Gastrocnemius medialis (tissue), 4 donors: ENCODE results near the gene HHLA2. TPM values are rescaled to one million over a fixed set of nuclear protein-coding genes. Genes with fewer than 3 reads are reported as not detected.

Experiments
- ATAC-seq, 2 donors: fragments of 150-250 bp; one replicate each; pipeline ENCODE4 v1.9.1; 2016
- DNase-seq, 2 donors: peaks; one replicate each; pipeline ENCODE4 v3.0.0-alpha.2; 2019
- H3K27ac ChIP-seq, 4 donors: fragments of 200-600 bp; sonication (generic); 1 replicate in 1 of 4; 2 replicates in 3 of 4; pipeline ENCODE4 v1.5.1; 2016 to 2018; ENCODE audit warnings: mild to moderate bottlenecking in 2 of 4, moderate library complexity in 1 of 4
- H3K27me3 ChIP-seq, 3 donors: fragments of 200-600 bp; sonication (generic) in 2 of 3; 1 replicate in 1 of 3; 2 replicates in 2 of 3; pipeline versions ENCODE4 v1.5.1 to v1.6.0; 2016 to 2019; ENCODE audit warnings: mild to moderate bottlenecking in 1 of 3, moderate library complexity in 1 of 3
- H3K36me3 ChIP-seq, 2 donors: fragments of 200-600 bp; sonication (generic) in 1 of 2; one replicate each; pipeline ENCODE4 v1.5.1; 2017 to 2018
- H3K4me1 ChIP-seq, 2 donors: fragments of 200-600 bp; sonication (generic) in 1 of 2; one replicate each; pipeline ENCODE4 v1.5.1; 2016 to 2017; ENCODE audit warnings: mild to moderate bottlenecking in 2 of 2
- H3K4me3 ChIP-seq, 4 donors: fragments of 200-600 bp; sonication (generic) in 3 of 4; 1 replicate in 1 of 4; 2 replicates in 3 of 4; pipeline ENCODE4 v1.5.1; 2016 to 2019; ENCODE audit warnings: mild to moderate bottlenecking in 2 of 4
- H3K9me3 ChIP-seq, 3 donors: fragments of 200-600 bp; sonication (generic) in 2 of 3; 1 replicate in 1 of 3; 2 replicates in 2 of 3; pipeline ENCODE4 v1.5.1; 2016 to 2019
- POLR2A ChIP-seq, 2 donors: fragments of 450-650 bp; IDR thresholded peaks; one replicate each; pipeline ENCODE4 v1.6.1; 2017; ENCODE audit warnings: antibody characterized with exemption in 2 of 2, mild to moderate bottlenecking in 2 of 2, moderate library complexity in 2 of 2
- in situ Hi-C, 4 donors: fragments of 200-750 bp; cut with MboI; loops; one replicate each; pipeline versions ENCODE4 v1.15.0 to v1.8.0; 2017; ENCODE audit warnings: low sequenced_read_pairs in 4 of 4
- intact Hi-C: fragments of 100-400 bp; cut with DNase I; formaldehyde crosslinking; loops from one replicate; pipeline ENCODE4 v1.15.1; 2023; ENCODE audit warnings: low total_unique reads
- total RNA-seq, 4 donors: library from RNA; depleted of rRNA; stranded (reverse); fragments of >200 nt; gene quantifications; one replicate each; pipeline versions ENCODE4 v1.1.0 to v1.2.3, GENCODE V29; 2016
- TF ChIP-seq, protein P1 (sequence below), 5 experiments: fragments of 450-650 bp in 3 of 5; fragments of 200-600 bp in 2 of 5; sonication (generic) in 2 of 5; IDR thresholded peaks in 4 of 5; conservative IDR thresholded peaks in 1 of 5; 1 replicate in 4 of 5; 2 replicates in 1 of 5; pipeline ENCODE4 v1.5.1; 2016 to 2019; ENCODE audit warnings: antibody characterized with exemption in 5 of 5, mild to moderate bottlenecking in 3 of 5, moderate library complexity in 3 of 5

HHLA2 gene
- total RNA-seq, 4 donors from 2014 or later: 0.49 TPM; not detected in 3

DNA sequence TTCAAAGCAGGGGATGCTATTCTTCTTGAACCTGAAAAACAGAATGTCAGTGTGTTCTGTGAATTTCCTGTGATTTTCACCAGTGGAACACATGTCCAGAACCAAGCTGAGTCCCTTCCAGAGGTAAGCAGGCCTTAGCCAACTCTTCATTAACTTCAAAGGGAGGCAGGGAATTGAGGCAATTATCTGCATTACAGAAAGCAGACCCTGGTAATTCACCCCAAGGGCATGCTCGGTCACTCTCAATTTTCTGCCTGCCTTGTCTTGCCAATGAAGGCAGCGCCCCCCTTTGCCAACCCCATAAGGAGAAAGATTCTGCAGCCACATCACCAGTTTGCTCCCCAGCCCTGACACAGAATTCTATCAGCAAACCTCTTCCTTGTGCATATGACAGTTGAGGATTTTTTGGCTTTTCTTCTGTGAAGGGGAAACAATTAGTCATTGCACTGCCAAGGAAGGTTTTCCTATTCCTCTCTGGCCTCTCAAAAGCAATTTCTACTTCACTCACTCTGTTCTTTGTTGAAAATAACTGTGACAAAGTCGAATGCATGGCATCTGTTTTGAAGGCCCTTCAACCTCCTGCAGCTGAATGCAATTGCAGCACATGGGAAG is 85.3 kb downstream of the HHLA2 start:
- no peak for DNase-seq
- intact Hi-C loops: no loop called here

DNA sequence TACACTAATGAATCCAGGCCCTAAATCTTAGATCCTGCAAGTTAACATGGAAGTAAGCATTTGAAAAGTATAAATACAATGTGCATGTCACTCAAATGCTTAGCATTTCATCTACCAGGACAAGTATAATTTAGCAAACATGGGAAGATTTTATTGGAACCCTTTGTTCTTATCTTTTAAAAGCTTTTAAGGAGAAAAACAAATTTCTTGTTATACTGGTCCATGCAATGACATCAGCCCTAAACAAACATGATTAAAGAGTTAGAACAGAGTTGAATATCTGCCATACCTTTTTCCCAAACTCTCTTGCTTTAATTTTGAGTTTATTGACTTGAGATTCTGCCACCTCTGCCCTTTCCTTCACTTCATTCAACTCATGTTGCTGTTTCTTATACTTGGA is 87.0 kb downstream of the HHLA2 start:
- intact Hi-C loops: no loop called here
- ATAC-seq: no peak
- no peaks in the 10 kb centered on the region for H3K4me1 ChIP-seq
- no peak for DNase-seq
- H3K9me3 ChIP-seq: no peaks in the 10 kb centered on the region
- no peak overlapping the region for H3K4me3 ChIP-seq
- H3K36me3 ChIP-seq: no peaks in the 10 kb centered on the region
- no peak overlapping the region for H3K27ac ChIP-seq
- in situ Hi-C loops: no loop called here
- TF ChIP-seq, protein P1, sequence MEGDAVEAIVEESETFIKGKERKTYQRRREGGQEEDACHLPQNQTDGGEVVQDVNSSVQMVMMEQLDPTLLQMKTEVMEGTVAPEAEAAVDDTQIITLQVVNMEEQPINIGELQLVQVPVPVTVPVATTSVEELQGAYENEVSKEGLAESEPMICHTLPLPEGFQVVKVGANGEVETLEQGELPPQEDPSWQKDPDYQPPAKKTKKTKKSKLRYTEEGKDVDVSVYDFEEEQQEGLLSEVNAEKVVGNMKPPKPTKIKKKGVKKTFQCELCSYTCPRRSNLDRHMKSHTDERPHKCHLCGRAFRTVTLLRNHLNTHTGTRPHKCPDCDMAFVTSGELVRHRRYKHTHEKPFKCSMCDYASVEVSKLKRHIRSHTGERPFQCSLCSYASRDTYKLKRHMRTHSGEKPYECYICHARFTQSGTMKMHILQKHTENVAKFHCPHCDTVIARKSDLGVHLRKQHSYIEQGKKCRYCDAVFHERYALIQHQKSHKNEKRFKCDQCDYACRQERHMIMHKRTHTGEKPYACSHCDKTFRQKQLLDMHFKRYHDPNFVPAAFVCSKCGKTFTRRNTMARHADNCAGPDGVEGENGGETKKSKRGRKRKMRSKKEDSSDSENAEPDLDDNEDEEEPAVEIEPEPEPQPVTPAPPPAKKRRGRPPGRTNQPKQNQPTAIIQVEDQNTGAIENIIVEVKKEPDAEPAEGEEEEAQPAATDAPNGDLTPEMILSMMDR (IDR thresholded peaks at IDR 0.05 in 4 of 5, conservative IDR thresholded peaks at IDR 0.05 in 1 of 5): no peak
- no peak for TF ChIP-seq POLR2A (IDR thresholded peaks at IDR 0.05)
- H3K27me3 ChIP-seq: no peaks in the 10 kb centered on the region

More for the DNA sequence above, 85.3 kb downstream of the HHLA2 start:
- Histone ChIP-seq H3K36me3 (no peaks in the 10 kb centered on the region), H3K27ac (no peak overlapping the region), H3K27me3 (no peaks in the 10 kb centered on the region), H3K4me3 (no peak overlapping the region), H3K9me3 (no peaks in the 10 kb centered on the region), H3K4me1 (no peaks in the 10 kb centered on the region)
- TF ChIP-seq, protein P1 (IDR thresholded peaks at IDR 0.05 in 4 of 5, conservative IDR thresholded peaks at IDR 0.05 in 1 of 5): no peak
- TF ChIP-seq POLR2A (IDR thresholded peaks at IDR 0.05): no peak
- no peak for ATAC-seq
- in situ Hi-C loops: no loop called here

DNA sequence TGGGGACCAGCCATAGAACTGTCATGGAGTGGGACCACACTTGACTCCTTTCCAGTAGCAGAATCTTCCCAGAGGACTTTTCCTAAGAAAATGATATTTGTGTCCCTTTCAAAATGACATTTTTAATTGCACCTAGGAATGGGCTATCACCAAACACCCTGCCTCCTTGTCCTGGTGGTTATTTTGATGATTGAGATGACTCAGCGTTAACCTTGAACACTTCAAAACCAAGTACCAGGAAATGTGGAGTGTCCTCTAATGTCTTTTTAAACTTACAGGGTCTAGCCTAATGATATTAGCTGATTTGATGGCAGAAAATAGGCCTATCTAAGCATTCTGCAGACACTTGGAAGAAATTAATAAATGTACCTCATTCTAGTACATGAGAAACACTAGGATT is 90.7 kb downstream of the HHLA2 start:
- H3K27ac ChIP-seq: no peak overlapping the region
- no peak overlapping the region for H3K4me3 ChIP-seq
- no peaks in the 10 kb centered on the region for H3K36me3 ChIP-seq
- DNase-seq (no peak), ATAC-seq (no peak)
- TF ChIP-seq, protein P1 (IDR thresholded peaks at IDR 0.05 in 4 of 5, conservative IDR thresholded peaks at IDR 0.05 in 1 of 5): no peak
- TF ChIP-seq POLR2A (IDR thresholded peaks at IDR 0.05): no peak
- intact Hi-C loops: no loop called here
- no peaks in the 10 kb centered on the region for H3K27me3 ChIP-seq
- H3K4me1 ChIP-seq: no peaks in the 10 kb centered on the region
- in situ Hi-C loops: no loop called here
- H3K9me3 ChIP-seq: no peaks in the 10 kb centered on the region

DNA sequence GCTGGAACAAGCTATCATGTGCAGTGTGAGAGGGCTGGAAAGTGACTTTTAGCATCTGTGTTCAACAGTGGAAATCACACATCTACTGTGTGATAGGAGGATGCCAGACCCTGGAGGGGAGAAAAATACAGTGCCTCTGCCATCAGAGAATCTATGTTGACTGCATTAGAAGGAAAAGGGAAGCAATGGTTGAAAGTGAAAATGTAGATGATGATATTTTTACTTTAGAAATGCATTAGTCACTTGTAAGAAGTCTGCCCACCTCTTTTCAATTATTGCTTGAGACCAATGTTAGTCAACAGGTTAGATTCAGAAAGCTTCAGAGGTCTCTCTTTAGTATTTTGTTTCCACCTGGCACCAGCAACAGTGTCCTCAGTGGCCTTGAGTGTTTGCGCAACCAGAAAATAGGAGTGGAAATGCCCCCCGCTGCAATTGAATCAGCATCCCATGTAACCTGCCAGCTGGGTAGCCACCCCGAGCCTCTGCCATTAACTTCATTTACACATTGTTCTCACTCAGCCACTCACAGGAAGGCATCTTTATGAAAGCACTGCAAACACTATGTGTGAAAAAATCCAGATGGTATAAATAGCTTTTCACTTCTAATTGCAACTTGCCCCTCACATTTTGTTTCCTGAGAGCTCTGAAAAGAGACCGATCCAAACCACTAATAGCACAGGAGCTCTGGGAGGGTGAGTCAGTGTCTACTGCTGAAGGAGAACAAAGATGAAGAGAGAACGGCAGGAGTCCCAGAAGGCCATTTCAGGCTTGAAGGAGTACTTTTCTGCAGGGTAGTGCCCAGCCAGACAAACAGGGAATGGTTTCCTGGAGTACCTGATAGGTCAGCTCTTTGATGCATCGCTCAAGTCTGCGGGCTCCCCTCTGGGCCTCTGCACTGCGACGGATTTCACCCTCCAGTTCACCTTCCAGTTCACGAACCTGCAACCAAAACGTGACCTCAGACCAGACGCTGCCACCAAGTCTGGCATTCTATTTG is 92.1 kb downstream of the HHLA2 start:
- in situ Hi-C loops: no loop called here
- H3K27me3 ChIP-seq: no peaks in the 10 kb centered on the region

More for the DNA sequence above, 92.1 kb downstream of the HHLA2 start:
- Histone ChIP-seq H3K9me3 (no peaks in the 10 kb centered on the region), H3K36me3 (no peaks in the 10 kb centered on the region), H3K4me1 (no peaks in the 10 kb centered on the region), H3K4me3 (no peak overlapping the region), H3K27ac (no peak overlapping the region)
- TF ChIP-seq, protein P1 (IDR thresholded peaks at IDR 0.05 in 4 of 5, conservative IDR thresholded peaks at IDR 0.05 in 1 of 5): no peak
- no peak for TF ChIP-seq POLR2A (IDR thresholded peaks at IDR 0.05)
- DNase-seq (no peak), ATAC-seq (no peak)
- intact Hi-C loops: no loop called here
